Immature natural killer cell (primary cell): ENCODE measurements around the gene SHF. TPM values are rescaled to one million over a fixed set of nuclear protein-coding genes. Genes with fewer than 3 reads are reported as not detected.
A peak's percentile ranks its signal among the peaks of the same experiment; 100 is the strongest.

Experiments
- DNase-seq, 3 donors: peaks; one replicate each; pipeline ENCODE4 v3.0.0; 2022; ENCODE audit warnings: mixed read lengths in 1 of 3
- H3K27ac Mint-ChIP-seq, 6 donors: one replicate each; pipeline ENCODE4 v1.8.0; 2020; ENCODE audit warnings: mixed read lengths in 6 of 6, mild to moderate bottlenecking in 5 of 6, inconsistent platforms in 4 of 6, moderate library complexity in 3 of 6
- H3K27me3 Mint-ChIP-seq, 3 donors: one replicate each; pipeline ENCODE4 v1.8.0; 2020 to 2021; ENCODE audit warnings: low read depth in 3 of 3, mild to moderate bottlenecking in 3 of 3, mixed read lengths in 3 of 3, moderate library complexity in 3 of 3, inconsistent platforms in 1 of 3
- H3K36me3 Mint-ChIP-seq, 3 donors: one replicate each; pipeline ENCODE4 v1.8.0; 2020; ENCODE audit warnings: mixed read lengths in 3 of 3, inconsistent platforms in 2 of 3, mild to moderate bottlenecking in 2 of 3
- H3K4me1 Mint-ChIP-seq, 2 donors: one replicate each; pipeline ENCODE4 v1.8.0; 2020; ENCODE audit warnings: inconsistent platforms in 2 of 2, mild to moderate bottlenecking in 2 of 2, mixed read lengths in 2 of 2, moderate library complexity in 1 of 2
- H3K4me3 Mint-ChIP-seq, 5 donors: one replicate each; pipeline ENCODE4 v1.8.0; 2020; ENCODE audit warnings: mild to moderate bottlenecking in 5 of 5, mixed read lengths in 5 of 5, inconsistent platforms in 3 of 5, moderate library complexity in 3 of 5
- H3K9me3 Mint-ChIP-seq, 6 donors: one replicate each; pipeline ENCODE4 v1.8.0; 2020; ENCODE audit warnings: mild to moderate bottlenecking in 6 of 6, mixed read lengths in 6 of 6, inconsistent platforms in 4 of 6, moderate library complexity in 3 of 6
- polyA plus RNA-seq, 3 donors: library from polyadenylated mRNA; unstranded; fragments of 300-500 nt; fragmentation: Illumina TruSeq; gene quantifications; one replicate each; pipeline ENCODE4 v1.2.3, GENCODE V29; 2021

The SHF gene
- polyA plus RNA-seq, 3 donors from 2014 or later: 0.76 to 2.0 (median 1.9) TPM

DNA sequence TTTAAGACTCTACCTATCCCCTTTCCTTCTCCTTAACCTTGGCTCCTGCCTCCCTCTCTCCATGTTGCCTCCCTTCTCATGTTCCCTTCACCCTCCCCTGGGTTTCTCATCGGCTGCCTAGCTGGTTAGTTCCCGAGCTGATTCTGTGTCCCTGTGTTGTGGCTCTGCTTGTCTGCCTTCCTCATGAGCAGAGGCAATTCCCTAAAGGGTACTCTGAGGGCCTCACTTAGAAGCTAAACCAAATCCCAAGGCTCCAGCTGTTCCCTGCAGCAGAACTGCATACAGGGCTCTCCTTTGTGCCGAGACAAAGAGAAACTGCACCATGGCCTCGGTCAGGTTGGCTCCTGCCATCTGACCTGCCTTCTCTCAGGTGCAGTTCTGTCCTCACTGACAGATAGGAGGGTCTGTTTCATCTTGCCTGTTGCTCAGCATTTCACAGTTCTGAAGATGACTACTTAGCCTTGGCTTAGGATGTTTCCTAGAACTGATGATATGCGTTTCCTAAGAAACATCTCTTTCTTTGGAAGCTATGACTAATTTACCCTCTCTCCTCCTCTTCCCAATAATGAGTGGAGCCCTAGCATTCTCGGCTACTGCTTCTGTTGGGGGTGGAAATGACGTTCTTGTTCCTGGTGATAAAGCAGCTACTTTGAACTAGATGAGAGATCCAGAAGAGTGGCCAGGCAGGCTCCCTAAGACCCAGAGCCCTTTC lies 30.9 kb downstream of the SHF start:
- H3K27ac Mint-ChIP-seq: no peak overlapping the region
- no peak for DNase-seq
- H3K27me3 Mint-ChIP-seq: peaks cover 0 to 2% (median 0%) of the 10 kb centered on the region in 3 donors
- H3K36me3 Mint-ChIP-seq: peaks cover 0 to 9% (median 7%) of the 10 kb centered on the region in 3 donors
- H3K4me1 Mint-ChIP-seq: peaks cover 18 to 19% of the 10 kb centered on the region in 2 donors
- peak overlapping the region in 1 of 5 donors; percentile 28 for H3K4me3 Mint-ChIP-seq
- no peaks in the 10 kb centered on the region for H3K9me3 Mint-ChIP-seq

DNA sequence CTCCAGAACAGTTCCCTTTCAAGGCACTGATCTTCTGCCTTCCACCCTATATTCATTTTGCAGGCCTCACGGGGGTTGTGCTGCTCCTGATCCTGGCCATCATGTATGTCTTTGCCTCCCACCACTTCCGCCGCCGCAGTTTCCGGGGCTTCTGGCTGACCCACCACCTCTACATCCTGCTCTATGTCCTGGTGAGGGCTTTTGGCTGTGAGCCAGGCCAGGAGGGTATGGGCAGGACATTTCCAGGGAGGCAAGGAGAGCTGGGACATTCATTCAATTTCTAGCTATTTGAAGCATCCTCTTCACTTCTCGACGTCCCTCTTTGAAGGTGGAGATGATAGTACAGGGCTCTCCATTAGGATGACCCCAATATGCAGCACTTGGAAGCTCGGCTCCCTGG lies 32.0 kb downstream of the SHF start:
- peaks cover 3 to 11% (median 9%) of the 10 kb centered on the region in 3 donors for H3K36me3 Mint-ChIP-seq
- H3K27ac Mint-ChIP-seq: no peak overlapping the region
- peaks cover 0 to 2% (median 0%) of the 10 kb centered on the region in 3 donors for H3K27me3 Mint-ChIP-seq
- H3K9me3 Mint-ChIP-seq: no peaks in the 10 kb centered on the region
- H3K4me1 Mint-ChIP-seq: peaks cover 18 to 19% of the 10 kb centered on the region in 2 donors
- no peak overlapping the region for H3K4me3 Mint-ChIP-seq
- DNase-seq: no peak

- H3K9me3 Mint-ChIP-seq: no peaks in the 10 kb centered on the region
- DNase-seq: no peak
- H3K4me1 Mint-ChIP-seq: peaks cover 6% of the 10 kb centered on the region in 2 donors
- H3K36me3 Mint-ChIP-seq: peaks cover 3 to 11% (median 9%) of the 10 kb centered on the region in 3 donors
- no peak overlapping the region for H3K4me3 Mint-ChIP-seq
- H3K27ac Mint-ChIP-seq: no peak overlapping the region
- peaks cover 0 to 2% (median 0%) of the 10 kb centered on the region in 3 donors for H3K27me3 Mint-ChIP-seq
These were observed 35.6 kb downstream of the SHF start for GRCh38 chr15:45151998-45152828.

DNA sequence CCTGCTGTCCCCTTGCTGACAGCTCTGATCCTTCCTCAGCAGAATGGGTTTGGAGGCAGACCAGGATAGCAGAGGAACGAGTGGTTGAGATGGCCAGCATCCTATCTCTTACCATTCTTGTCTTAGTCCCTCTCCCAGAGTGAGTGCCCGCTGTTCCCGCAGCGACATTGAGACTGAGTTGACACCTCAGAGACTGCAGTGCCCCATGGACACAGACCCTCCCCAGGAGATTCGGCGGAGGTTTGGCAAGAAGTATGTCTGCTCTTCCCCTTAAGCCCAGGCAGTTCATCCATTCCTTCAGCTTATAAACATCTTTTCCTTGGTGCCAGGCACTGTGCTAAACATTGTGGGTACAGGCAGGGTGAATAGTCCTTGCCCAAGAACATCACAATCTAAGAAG lies 36.8 kb downstream of the SHF start:
- peaks cover 3 to 11% (median 9%) of the 10 kb centered on the region in 3 donors for H3K36me3 Mint-ChIP-seq
- peaks cover 0 to 2% (median 0%) of the 10 kb centered on the region in 3 donors for H3K27me3 Mint-ChIP-seq
- H3K4me1 Mint-ChIP-seq: peaks cover 0 to 6% of the 10 kb centered on the region in 2 donors
- H3K9me3 Mint-ChIP-seq: no peaks in the 10 kb centered on the region
- peak overlapping the region in 1 of 6 donors; percentile 17 for H3K27ac Mint-ChIP-seq
- DNase-seq: no peak
- no peak overlapping the region for H3K4me3 Mint-ChIP-seq

- H3K4me1 Mint-ChIP-seq: peaks cover 0 to 2% of the 10 kb centered on the region in 2 donors
- H3K36me3 Mint-ChIP-seq: peaks cover 3 to 11% (median 9%) of the 10 kb centered on the region in 3 donors
- no peaks in the 10 kb centered on the region for H3K9me3 Mint-ChIP-seq
- H3K4me3 Mint-ChIP-seq: no peak overlapping the region
- H3K27ac Mint-ChIP-seq: no peak overlapping the region
- DNase-seq: no peak
- peaks cover 0 to 2% (median 0%) of the 10 kb centered on the region in 3 donors for H3K27me3 Mint-ChIP-seq
These were observed 37.3 kb downstream of the SHF start for GRCh38 chr15:45150481-45150880.

- peaks cover 3 to 11% (median 9%) of the 10 kb centered on the region in 3 donors for H3K36me3 Mint-ChIP-seq
- peaks cover 0 to 2% (median 0%) of the 10 kb centered on the region in 3 donors for H3K27me3 Mint-ChIP-seq
- no peak overlapping the region for H3K27ac Mint-ChIP-seq
- no peak overlapping the region for H3K4me3 Mint-ChIP-seq
- H3K9me3 Mint-ChIP-seq: no peaks in the 10 kb centered on the region
- H3K4me1 Mint-ChIP-seq: no peaks in the 10 kb centered on the region
- DNase-seq: no peak
These were observed 38.7 kb downstream of the SHF start for GRCh38 chr15:45149060-45149459.

DNA sequence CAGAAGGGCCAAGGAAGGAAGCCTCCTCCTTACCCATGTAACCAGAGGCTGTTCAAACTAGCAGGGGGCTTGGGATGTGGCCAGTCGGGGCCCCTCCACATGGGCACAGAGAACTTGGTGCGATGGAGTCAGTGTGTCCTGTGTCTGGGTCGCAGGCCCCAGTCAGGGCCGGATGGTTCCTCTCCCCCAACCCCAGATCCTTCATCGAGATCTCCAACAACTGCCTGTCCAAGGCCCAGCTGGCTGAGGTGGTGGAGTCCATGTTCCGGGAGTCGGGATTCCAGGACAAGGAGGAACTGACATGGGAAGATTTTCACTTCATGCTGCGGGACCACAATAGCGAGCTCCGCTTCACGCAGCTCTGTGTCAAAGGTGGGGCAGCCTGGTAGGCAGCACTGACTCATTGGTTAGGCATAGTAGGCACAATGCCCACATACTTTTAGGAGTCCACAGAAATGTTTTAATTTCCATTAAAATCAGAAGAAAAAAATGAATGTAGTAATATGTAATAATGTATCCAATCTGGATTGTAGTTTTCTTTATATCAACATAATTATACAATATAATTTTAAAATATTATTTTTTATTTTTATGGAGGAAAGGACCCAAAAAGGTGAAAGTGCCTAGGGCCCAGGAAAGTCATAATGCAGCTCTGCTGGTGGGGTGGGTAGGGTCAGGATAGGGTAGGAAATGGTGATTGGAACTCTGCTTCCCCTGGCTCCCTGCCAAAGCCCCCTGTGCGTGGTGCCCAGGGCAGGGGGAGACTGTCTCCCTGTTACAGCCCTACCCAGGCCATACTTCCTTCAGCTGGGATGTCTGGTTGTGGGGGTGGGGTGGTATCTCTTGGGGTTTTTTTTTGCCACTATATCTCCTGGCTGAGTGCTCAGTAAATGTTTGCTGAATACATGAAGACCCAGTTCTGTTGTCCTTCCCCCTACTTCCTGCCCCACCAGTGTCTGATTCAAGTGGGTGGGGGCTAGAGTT lies 39.4 kb downstream of the SHF start:
- Mint-ChIP-seq H3K27ac (no peak overlapping the region), H3K36me3 (peaks cover 3 to 11% (median 8%) of the 10 kb centered on the region in 3 donors), H3K4me1 (no peaks in the 10 kb centered on the region), H3K27me3 (peaks cover 0 to 2% (median 0%) of the 10 kb centered on the region in 3 donors), H3K9me3 (no peaks in the 10 kb centered on the region), H3K4me3 (no peak overlapping the region)
- no peak for DNase-seq

DNA sequence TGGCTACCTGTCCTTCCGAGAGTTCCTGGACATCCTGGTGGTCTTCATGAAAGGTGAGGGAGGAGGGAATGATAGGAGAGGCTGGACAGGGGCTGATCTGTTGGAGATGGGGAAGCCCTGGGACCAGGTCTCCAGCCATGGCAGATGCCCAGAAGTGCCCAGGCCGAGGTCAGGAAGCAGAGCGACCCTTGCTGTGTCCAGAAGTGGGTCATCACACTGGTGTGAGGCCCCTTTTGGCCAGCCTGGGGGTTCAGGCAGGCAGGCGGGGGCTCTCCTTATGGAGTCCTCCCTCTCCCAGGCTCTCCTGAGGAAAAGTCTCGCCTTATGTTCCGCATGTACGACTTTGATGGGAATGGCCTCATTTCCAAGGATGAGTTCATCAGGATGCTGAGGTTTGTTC lies 40.2 kb downstream of the SHF start:
- H3K36me3 Mint-ChIP-seq: peaks cover 3 to 11% (median 6%) of the 10 kb centered on the region in 3 donors
- H3K27ac Mint-ChIP-seq: no peak overlapping the region
- no peaks in the 10 kb centered on the region for H3K9me3 Mint-ChIP-seq
- peaks cover 0 to under 1% (median 0%) of the 10 kb centered on the region in 3 donors for H3K27me3 Mint-ChIP-seq
- H3K4me1 Mint-ChIP-seq: no peaks in the 10 kb centered on the region
- H3K4me3 Mint-ChIP-seq: no peak overlapping the region
- no peak for DNase-seq

GRCh38 chr15:45146405-45146804 lies 41.4 kb downstream of the SHF start:
- peaks cover 0 to 3% (median 3%) of the 10 kb centered on the region in 3 donors for H3K36me3 Mint-ChIP-seq
- H3K9me3 Mint-ChIP-seq: peaks cover 0 to 1% (median 0%) of the 10 kb centered on the region in 6 donors
- DNase-seq: no peak
- no peaks in the 10 kb centered on the region for H3K27me3 Mint-ChIP-seq
- H3K4me3 Mint-ChIP-seq: no peak overlapping the region
- H3K4me1 Mint-ChIP-seq: no peaks in the 10 kb centered on the region
- no peak overlapping the region for H3K27ac Mint-ChIP-seq

- H3K27ac Mint-ChIP-seq: no peak overlapping the region
- no peaks in the 10 kb centered on the region for H3K4me1 Mint-ChIP-seq
- no peak for DNase-seq
- H3K9me3 Mint-ChIP-seq: peaks cover 0 to 2% (median 0%) of the 10 kb centered on the region in 6 donors
- H3K36me3 Mint-ChIP-seq: no peaks in the 10 kb centered on the region
- H3K27me3 Mint-ChIP-seq: no peaks in the 10 kb centered on the region
- no peak overlapping the region for H3K4me3 Mint-ChIP-seq
These were observed 43.0 kb downstream of the SHF start for GRCh38 chr15:45144775-45145174.

- Mint-ChIP-seq H3K27ac (no peak overlapping the region), H3K9me3 (peaks cover 0 to 2% (median 0%) of the 10 kb centered on the region in 6 donors), H3K36me3 (no peaks in the 10 kb centered on the region), H3K4me1 (no peaks in the 10 kb centered on the region), H3K27me3 (peaks cover 0 to 1% (median 0%) of the 10 kb centered on the region in 3 donors), H3K4me3 (no peak overlapping the region)
- DNase-seq: no peak
These were observed 43.8 kb downstream of the SHF start for GRCh38 chr15:45143946-45144345.

- H3K27ac Mint-ChIP-seq: no peak overlapping the region
- no peaks in the 10 kb centered on the region for H3K4me1 Mint-ChIP-seq
- H3K9me3 Mint-ChIP-seq: peaks cover 0 to 2% (median 0%) of the 10 kb centered on the region in 6 donors
- H3K4me3 Mint-ChIP-seq: no peak overlapping the region
- no peaks in the 10 kb centered on the region for H3K36me3 Mint-ChIP-seq
- no peak for DNase-seq
- peaks cover 0 to 3% (median 0%) of the 10 kb centered on the region in 3 donors for H3K27me3 Mint-ChIP-seq
These were observed 44.7 kb downstream of the SHF start for GRCh38 chr15:45143056-45143455.

GRCh38 chr15:45141386-45141785 lies 46.4 kb downstream of the SHF start:
- no peak for DNase-seq
- Mint-ChIP-seq H3K36me3 (no peaks in the 10 kb centered on the region), H3K27me3 (peaks cover 2 to 5% (median 2%) of the 10 kb centered on the region in 3 donors), H3K4me3 (no peak overlapping the region), H3K27ac (no peak overlapping the region), H3K4me1 (peaks cover 0 to 2% of the 10 kb centered on the region in 2 donors), H3K9me3 (peaks cover 0 to 2% (median 0%) of the 10 kb centered on the region in 6 donors)
